Epithelial cell of esophagus (primary cell): ENCODE results near the gene RNF130.

Experiments used
- DNase-seq: peaks from one replicate; pipeline ENCODE4 v3.0.0; 2010; ENCODE audit warnings: low read depth
- H3K4me3 ChIP-seq: 2 replicates; pipeline ENCODE4 v1.5.1; 2011; ENCODE audit warnings: mild to moderate bottlenecking, low read length, control low read depth
- CTCF ChIP-seq: IDR thresholded peaks from 2 replicates; pipeline ENCODE4 v1.5.1; 2011; ENCODE audit warnings: low read depth, mild to moderate bottlenecking, low read length, control low read depth, inconsistent platforms; ENCODE audit not compliant: insufficient read depth; ENCODE audit errors: missing control alignments

The RNF130 gene

GRCh38 chr5:180008433-180008832 lies 63.1 kb downstream of the RNF130 start:
- no peak overlapping the region for H3K4me3 ChIP-seq
- no peak for TF ChIP-seq CTCF
- DNase-seq, result no peak

- no peak for TF ChIP-seq CTCF
- H3K4me3 ChIP-seq, result no peak overlapping the region
- no peak for DNase-seq
These were observed 64.0 kb downstream of the RNF130 start for GRCh38 chr5:180007582-180007981.

GRCh38 chr5:180006141-180006540 lies 65.4 kb downstream of the RNF130 start:
- H3K4me3 ChIP-seq, result no peak overlapping the region
- no peak for TF ChIP-seq CTCF
- no peak for DNase-seq

- no peak for TF ChIP-seq CTCF
- no peak overlapping the region for H3K4me3 ChIP-seq
- DNase-seq, result no peak
These were observed 68.4 kb downstream of the RNF130 start for GRCh38 chr5:180003127-180003526.

GRCh38 chr5:180001742-180002141 lies 69.8 kb downstream of the RNF130 start:
- no peak for TF ChIP-seq CTCF
- H3K4me3 ChIP-seq, result no peak overlapping the region
- DNase-seq, result no peak

- TF ChIP-seq CTCF, result no peak
- H3K4me3 ChIP-seq, result no peak overlapping the region
- no peak for DNase-seq
These were observed 70.4 kb downstream of the RNF130 start for GRCh38 chr5:180001136-180001535.

GRCh38 chr5:179998485-179998884 lies 73.1 kb downstream of the RNF130 start:
- H3K4me3 ChIP-seq, result no peak overlapping the region
- no peak for TF ChIP-seq CTCF
- DNase-seq, result no peak
